NCI-H2196 (cell line): ENCODE data around the gene TNS3.

Source experiments
- DNase-seq: peaks from one replicate; lab custom pipeline; 2025; ENCODE audit not compliant: unreplicated experiment; lab: John Stamatoyannopoulos, UW

The TNS3 gene

DNA sequence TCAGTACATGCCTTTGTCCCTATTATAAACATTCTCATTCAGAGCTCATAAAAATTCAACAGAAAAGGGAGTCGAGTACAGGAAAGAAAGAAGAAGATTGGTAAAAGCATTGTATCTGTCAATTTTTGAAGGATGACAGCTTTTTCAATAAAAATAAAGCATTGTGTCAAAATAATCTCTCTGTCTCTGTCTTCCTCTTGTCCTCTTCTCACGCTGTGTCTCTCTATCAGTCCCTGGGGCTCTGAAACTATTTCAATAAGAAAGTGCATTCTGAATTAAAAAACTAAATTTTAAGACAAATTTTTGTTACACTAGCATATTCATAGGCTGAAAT is 248.4 kb downstream of the TNS3 start:
- DNase-seq, result no peak

DNA sequence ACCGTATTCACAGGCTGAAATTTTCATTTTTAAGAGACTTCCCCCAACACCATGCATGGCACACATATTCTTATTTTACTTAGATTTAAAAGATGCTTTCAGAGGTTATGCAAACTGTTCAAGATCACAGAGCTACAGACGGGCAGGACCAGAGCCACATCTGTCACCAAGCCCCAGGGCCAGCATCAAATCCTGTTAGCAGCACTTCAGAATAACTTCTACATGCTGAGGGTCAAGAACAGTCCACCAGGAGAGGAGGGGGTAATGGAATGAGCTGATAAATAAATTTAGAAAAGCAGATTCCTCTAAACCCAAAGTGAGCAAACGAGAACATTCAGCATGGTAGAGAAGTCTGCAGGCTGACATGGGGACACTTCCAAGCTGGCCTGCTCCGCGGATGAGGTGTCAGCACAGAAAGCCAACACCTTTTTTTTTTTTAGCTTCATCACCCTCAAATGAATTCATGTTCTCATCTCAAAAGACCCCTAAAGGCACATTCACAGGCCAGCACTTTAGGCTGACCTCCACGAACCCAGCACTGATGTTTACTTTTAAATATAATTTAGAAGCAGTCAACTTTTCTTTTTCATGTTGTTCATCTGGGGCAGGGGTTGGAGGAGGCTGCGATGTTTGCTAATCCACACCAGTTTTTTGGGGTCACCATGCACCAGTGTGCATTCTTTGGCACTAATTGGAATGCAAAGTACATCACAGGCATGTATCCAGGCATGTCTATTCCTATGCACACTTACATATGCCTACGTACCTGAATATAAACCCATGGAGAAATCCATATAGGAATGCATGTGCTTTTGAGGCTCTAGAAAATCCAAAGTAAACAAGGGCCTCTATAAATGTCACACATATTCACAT is 249.0 kb downstream of the TNS3 start:
- no peak for DNase-seq

DNA sequence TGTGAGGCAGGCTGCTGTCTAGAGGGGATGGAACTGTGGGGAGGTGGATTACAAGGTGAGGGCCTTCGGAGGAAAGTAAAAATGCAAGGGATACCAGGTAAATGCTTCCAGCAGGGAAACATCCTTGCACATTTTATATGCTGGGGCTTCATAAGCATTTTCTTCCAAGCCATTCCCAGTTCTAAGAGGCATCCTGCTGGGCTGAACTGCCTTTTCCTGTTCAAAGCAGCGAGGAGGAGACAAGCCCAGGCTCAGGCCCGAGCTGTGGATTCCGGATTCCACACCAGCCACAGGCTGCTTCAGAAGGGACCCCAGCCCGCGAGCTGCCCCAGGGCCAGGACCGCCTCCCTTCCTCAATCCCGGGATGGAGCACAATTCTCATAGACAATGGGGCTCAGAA is 249.7 kb downstream of the TNS3 start:
- DNase-seq, result no peak

DNA sequence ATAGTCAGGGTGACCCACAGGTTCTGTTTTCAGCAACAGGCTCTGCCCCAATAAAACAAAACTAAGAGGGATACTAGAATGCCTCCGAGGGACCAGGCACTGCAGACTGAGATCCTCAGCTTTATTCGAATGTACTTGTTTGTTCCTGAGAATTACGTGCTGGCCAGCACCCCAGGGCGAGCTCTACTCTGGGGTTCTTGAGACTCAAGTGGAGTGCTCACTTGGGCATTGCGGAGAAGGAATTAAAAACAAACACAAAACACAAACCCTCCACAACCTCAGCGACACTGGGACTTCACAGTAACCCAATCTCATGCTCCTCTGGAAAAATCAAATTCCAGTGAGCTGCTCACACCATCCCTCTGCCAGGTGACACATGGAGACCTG is 250.7 kb downstream of the TNS3 start:
- no peak for DNase-seq

DNA sequence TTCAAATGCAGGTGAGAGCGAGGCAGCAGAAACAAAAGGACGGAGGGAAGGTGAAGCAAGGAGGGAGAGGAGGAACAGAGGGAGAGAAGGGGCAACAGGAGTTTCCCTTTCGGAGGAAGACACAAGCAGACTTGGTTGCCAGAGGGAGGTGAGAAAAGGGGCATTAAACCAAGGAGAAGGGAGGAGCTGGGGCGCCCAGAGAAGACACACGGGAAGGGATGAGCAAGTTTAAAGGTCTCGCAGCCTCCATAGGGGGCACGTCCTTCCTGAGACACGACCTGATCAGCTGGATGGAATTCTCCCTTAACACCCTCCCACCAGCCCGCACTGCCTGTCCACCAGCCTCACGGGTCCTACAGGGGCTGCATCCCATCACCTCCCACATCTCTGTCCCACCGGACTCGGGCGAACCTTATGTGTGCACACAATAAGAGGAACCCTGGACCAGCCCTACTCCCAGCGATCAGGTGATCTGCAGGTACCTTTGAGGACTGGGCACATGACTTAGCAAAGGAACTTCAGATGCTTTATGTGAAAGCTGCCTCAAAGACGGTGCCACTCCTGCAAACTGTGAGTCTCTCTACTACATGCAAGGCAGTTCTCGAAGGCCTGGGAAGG is 251.2 kb downstream of the TNS3 start:
- DNase-seq, result no peak

DNA sequence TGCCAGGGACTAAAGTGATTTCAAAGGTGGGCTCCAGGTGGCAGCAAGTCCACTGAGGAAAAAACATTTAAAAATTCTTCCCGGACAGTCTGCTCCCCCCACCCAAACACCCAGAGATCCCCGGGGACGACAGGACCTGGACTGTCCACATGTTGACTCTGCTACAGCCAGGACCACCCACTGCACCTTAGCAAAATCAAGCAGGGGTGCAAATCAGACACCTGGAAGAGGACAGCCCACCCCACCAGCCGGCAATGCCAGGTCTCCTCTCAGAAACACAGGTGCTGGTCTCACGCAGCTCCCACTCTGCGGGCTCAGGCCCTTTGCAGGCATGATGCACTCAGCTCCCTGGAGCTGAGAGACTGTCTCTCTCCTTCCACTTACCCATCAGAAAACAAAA is 251.9 kb downstream of the TNS3 start:
- DNase-seq, result no peak

DNA sequence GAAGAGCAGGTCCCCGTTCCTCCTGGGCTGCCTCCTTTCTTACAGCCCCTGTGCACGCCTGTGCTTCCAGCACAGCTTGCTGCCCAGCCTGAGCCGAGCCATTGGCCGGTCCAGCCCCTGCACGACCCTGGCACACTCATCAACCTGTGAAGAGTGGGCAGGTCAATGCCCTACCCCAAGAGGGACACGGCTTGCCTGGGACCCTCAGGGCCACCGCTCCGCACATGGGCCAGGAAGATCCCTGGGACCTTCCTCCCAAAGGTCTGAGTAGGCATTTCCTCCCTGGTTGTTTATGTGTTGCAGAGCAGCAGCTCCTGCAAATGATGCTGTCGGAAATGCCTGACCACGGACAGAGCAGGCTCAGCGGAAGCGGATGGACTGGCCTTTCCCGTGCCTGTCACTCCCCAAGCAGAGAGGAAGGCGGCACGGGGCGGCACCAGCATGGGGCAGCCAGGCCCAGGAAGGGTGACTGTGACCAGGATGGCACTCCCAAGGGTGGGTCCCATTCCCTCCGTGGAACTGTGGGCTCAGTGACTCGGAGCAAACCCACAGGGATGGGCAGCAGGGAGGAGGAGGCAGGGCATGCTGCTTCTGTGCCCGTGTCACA is 252.5 kb downstream of the TNS3 start:
- DNase-seq, result no peak

DNA sequence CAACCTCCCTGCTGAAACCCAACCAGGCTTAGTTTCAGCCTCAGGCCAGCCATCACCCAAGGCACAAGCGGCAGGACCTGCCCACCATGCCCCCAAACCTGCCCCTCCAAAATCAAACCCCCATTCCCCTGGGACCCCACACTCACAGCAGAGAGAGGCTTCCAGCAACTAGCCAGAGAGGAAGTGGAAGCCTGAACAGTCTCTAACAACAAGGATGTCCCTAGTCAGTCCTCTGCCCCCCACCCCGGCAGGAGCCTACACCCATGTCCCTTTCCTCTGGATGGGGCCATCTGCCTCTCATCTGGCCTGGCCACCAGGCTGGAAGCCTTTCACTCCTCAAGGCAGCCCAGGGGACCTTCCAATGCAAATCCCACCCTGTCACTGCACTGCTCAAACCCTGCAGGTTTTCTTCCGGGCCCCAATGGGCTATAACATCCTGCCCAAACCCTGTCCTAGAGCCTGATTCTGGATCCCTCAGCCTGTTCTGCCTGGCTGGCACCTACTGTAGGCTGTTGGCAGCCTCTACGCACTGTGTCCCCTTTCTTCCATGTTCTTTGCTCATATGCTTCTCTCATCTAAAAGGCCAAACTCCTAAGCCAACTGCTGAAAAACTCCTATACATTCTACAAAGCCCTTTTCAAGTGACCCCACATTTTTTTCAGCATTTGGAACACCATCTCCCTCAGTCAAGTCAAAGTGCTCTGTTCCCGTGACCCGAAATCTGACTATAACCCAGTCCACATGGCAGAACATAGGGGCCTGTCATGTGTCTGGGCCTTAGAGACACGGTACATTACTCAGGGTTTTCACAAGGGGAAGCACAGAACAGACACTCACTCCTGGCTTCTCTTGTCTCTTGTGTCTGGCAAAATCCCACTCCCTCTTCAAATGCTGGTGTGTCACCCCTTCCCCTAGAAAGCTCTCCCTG is 253.3 kb downstream of the TNS3 start:
- DNase-seq, result no peak

DNA sequence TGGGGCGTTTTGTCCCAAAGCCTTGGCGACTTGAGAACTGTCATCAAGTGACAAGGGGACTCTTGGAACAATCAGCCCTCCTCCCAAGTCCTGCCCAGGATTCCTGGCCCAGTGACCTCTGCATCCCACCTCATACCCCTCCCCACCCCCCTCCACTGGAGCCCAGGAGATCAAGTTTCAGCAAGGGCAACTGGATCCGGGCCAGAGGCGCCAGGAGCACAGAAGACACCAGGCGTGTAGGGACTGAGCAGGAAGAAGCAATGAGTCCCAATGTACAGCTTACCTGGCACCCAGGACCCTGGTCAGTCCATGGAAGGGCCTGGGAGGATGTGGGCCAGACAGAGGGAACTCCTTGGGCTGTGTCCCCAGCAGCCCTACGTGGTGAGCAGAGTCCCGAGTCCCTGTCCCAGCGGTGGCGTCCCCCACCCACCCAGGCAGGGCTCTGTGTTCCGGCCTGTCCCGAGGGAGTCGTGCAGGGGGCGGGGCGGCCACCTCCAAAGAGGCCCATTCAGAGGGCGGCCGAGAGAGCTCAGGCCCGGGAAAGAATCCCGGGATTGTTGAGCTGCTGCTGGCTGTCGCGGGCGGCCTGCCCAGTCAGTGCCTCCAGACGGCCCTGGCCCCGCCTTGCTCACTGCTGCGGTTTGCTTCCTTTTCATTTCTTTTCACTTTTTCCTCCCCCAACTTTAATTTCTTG is 254.1 kb downstream of the TNS3 start:
- no peak for DNase-seq

DNA sequence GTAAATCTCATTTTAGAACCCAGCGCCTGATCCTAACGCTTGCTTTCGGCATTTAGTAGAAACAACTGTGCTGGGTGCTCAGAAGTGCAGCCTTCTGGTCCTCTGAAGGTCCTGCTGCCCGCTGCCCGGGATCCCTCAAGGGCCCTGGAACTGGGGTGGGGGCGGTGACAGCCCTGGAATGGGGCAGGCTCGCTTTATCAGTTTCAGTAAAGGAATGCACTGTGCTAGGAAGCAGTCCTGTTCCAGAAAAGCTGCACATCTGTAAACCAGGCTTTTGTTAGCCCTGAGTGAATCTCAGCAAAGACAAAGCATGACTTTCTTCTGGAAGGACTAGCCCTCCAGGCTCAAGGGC is 254.6 kb downstream of the TNS3 start:
- DNase-seq, result no peak

DNA sequence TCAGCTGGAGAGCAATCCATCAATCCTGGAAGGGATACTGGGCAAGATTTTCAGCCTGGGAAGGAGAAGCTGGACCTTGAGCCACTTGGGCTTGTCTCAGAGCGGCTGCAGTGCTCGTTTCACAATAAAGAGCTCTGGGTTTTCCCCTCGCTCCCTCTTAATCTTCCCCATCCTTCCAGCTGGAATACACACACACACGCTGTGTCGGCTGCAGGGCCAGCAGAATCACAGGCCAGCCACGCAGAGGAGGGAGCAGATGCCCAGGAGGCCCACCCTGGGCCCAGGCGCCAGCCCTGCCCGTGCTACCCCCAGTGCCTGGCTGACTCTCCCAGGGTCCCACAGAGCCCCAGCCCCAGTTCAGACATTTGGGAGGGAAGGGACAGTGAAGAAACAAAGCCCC is 255.1 kb downstream of the TNS3 start:
- DNase-seq, result no peak

DNA sequence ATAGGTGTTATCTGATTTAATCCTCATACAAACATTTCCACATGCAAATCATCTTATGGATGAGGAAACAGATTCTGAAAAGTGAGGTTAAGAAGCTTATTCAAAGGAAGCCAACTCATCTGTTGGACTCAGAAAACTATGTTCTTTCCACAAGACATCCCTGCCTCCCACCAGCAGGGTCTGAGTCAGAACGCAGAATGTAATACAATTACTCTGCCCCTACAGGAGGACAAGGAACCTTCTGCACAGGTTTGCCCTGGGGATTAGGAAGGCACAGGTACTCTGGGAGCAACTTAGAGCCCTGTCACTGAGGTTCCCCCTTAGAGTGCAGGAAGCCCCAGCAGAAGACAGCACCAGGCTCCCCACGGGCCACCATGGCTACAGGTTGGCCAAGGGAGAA is 255.7 kb downstream of the TNS3 start:
- DNase-seq, result no peak

DNA sequence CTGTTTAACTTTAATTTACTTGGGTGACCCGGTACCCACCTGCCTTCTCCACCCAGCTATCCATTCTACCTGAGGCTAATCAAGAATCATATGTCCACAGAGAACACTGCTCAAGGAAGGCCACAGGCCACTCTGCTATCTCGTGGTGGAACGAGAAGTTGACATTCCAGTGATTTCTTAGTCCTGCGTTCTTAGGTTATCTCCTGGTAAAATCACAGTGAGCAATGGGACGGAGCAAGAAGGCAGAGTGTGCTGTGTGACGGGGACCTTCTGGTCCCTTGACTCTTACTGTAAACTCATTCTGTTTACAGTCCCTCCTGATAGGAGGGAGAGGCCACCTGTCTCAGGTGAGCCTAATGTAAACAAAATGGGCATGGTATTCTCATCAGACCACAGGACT is 256.6 kb downstream of the TNS3 start:
- no peak for DNase-seq

DNA sequence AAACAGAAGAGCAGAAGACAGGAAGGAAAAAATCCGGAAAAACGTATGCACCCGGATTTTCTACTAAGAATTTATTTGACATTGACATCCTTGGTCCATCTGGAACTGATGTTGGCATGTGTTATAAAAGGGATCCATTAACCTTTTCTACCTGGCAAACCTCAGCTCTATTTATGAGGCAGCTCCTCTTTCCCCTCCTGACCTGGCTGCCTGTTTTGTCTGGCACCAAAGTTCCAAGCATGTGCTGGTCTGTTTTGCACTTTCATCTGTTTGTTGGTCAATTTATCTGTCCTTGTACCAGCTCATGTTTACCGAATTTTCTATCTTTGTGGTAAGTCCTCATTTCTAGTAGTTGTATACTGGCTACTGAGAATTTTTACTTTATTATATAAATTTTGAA is 258.0 kb downstream of the TNS3 start:
- DNase-seq, result no peak

DNA sequence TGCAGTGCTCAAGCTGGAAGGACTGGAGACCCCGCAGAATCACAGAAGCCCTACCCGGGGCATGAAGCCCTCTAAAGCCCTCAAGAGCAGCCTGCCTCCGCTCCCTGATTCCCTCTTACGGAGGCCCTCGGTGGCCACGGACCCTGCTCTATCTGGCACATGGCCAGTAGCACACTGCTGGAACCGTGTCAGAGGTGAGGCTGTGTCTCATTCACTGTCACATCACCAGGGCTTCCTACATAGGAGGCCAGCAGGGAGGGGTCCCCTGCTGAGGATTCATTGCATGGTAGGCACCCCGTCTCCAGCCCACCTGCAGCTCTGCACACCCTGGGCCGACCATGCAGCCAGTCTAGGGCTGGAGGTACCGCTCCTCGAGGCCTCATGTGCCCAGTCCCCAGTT is 259.2 kb downstream of the TNS3 start:
- no peak for DNase-seq

DNA sequence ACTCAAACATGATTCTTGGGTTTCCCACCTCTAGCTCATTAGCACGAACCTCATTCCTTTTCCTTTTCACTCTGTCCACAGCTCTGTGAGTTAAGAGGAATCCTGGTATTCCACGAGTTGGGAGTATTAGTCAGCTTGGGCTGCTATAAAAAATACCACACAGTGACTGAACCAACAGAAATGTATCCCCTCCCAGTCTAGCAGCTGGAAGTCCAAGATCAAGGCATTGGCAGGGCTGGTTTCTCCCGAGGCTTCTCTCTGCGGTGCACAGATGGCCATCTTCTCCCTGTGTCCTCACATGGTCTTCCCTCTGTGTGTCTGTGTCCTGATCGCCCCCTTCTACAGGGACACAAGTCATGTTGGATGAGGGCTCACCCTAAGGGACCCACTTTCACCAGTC is 261.6 kb downstream of the TNS3 start:
- no peak for DNase-seq

DNA sequence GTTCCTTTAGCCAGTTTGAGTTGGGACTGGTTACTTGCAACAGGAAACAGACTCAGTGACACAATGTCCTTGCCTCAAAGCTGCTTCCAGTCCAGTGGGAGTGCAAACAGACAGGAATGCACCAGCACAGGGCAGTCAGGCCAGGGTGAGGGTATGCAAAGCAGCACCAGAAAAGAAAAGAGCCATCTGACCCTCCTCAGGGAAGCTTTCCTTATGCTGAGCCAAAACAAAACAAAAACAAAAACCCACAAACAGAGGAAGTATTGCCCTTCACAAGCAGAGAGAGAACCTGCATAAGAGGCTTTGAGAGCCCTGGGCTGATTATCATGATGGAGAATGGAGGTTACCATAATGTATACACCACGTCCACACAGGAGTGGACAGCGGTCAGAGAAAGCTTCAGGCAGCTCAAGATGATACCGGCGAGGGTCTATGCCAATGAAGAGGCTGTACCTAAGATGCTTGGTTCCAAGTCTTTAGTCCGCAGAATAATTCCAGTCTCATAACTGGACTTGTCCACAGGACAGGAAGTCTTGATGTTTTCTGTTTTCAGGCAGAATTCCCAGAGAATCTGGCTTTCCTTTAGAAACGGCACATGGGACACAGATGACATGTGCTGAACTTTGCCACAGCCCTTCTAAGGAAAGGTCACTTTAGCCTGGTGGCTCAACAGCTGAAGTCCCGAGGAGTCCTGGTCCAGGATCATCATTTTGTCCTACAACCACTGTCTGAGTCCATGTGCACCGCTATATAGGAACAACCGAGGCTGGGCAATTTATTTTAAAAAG is 263.3 kb downstream of the TNS3 start:
- no peak for DNase-seq

DNA sequence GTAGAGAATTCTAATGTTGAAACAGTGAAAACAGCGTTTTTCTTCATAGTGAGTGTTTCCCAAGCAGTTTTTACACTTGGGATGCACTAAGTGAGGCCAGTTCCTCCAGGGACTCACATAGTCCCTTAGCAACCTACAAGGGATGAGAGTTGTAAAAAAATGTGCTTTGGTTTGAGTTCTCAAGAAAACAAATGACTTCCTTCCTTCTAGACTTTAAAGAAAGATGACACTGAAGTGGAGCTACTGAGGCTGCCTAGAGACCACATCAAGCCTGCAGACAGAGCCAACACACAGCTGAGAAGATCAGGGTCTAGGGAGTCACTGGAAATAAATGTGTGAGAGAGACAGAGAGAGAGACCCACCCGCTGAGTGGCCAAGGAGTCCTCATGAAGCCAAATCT is 264.4 kb downstream of the TNS3 start:
- DNase-seq, result no peak

DNA sequence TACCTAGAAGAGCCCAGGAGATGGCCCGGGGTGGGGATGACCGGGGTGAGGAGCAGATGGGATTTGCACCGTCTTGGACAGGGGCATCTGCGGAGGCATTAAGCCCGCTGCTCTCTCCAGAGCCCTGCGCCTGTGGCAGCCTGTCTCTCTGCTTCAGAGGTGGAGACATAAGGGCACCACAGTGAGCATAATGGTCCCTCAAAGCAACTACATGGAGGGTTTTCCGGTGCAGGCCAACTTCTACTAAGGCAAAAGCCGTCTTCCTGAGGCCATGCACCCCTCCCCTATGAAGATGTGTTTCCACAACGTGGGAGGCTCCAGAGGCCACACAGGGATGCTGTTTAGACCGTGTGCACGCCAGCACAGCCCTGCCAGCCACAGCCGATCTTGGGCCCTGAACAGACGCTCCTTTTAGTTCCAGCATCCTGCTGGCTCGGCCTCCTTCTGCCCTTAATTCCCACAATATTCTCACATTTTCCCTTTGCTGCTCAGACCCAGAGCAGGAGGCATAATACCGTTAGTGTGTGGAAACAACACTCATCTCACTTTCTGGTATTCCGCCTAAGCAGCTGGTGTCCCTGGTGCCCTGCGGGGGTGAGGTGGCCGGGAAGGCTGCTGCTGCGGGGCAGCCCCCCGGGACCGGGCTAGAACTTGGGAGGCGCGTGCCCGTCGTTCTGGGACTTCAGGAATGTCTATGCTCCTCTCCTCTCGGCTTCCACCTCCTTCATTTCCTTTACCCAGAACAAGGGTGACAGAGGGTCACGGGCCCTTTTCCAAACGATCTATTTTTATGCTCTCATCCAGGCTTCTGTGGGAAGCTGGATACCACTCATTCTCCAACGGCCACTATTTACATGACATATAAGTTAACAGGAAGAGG is 266.9 kb downstream of the TNS3 start:
- no peak for DNase-seq
